GM12873 (cell line): ENCODE results near the gene MUC5B.

Experiments used
- CTCF ChIP-seq: IDR thresholded peaks from 2 replicates; pipeline ENCODE4 v1.5.1; 2012; ENCODE audit warnings: low read depth, mild to moderate bottlenecking, moderate library complexity, low read length, control low read depth; ENCODE audit not compliant: insufficient read depth; ENCODE audit errors: missing control alignments

The MUC5B gene

GRCh38 chr11:1178201-1178885, 44.5 kb upstream of the MUC5B start:
- no peak for TF ChIP-seq CTCF

GRCh38 chr11:1178906-1179305, 44.0 kb upstream of the MUC5B start:
- no peak for TF ChIP-seq CTCF

- TF ChIP-seq CTCF: no peak
Measured at GRCh38 chr11:1179641-1180040, 43.2 kb upstream of the MUC5B start.

GRCh38 chr11:1180171-1180570, 42.7 kb upstream of the MUC5B start:
- no peak for TF ChIP-seq CTCF

- TF ChIP-seq CTCF: no peak
Measured at GRCh38 chr11:1180947-1181391, 41.9 kb upstream of the MUC5B start.

GRCh38 chr11:1181420-1181819, 41.4 kb upstream of the MUC5B start:
- TF ChIP-seq CTCF: no peak

GRCh38 chr11:1181853-1182535, 40.9 kb upstream of the MUC5B start:
- TF ChIP-seq CTCF: no peak
